Body of pancreas (tissue), 4 donors: ENCODE data around the gene MTHFS. TPM values are rescaled to one million over a fixed set of nuclear protein-coding genes. Genes with fewer than 3 reads are reported as not detected.

ENCODE experiments used
- ATAC-seq: fragments of 150-250 bp; one replicate; pipeline ENCODE4 v1.9.1; 2016
- DNase-seq, 4 donors: peaks; one replicate each; pipeline ENCODE4 v3.0.0-alpha.2; 2019
- H3K27ac ChIP-seq, 4 donors: fragments of 200-600 bp; sonication (generic); 1 replicate in 3 of 4; 2 replicates in 1 of 4; pipeline versions ENCODE4 v1.5.1 to v1.6.1; 2016 to 2019; ENCODE audit warnings: mild to moderate bottlenecking in 1 of 4, mixed read lengths in 1 of 4, moderate library complexity in 1 of 4
- H3K27me3 ChIP-seq, 2 donors: fragments of 200-600 bp; sonication (generic); one replicate each; pipeline ENCODE4 v1.6.0; 2016; ENCODE audit warnings: mild to moderate bottlenecking in 1 of 2
- H3K36me3 ChIP-seq, 2 donors: fragments of 200-600 bp; sonication (generic); replicated peaks in 1 of 2; 2 replicates each; pipeline ENCODE4 v1.5.1; 2016; ENCODE audit warnings: low read depth in 2 of 2; ENCODE audit not compliant: insufficient read depth in 1 of 2
- H3K4me1 ChIP-seq: fragments of 200-600 bp; sonication (generic); one replicate; pipeline ENCODE4 v1.6.0; 2016
- H3K4me3 ChIP-seq, 2 donors: fragments of 200-600 bp; sonication (generic); 1 replicate in 1 of 2; 2 replicates in 1 of 2; pipeline ENCODE4 v1.5.1; 2016 to 2019
- H3K9me3 ChIP-seq, 3 donors: fragments of 200-600 bp; sonication (generic); 1 replicate in 2 of 3; 2 replicates in 1 of 3; pipeline ENCODE4 v1.5.1; 2016
- CTCF ChIP-seq, 7 experiments: fragments of 450-650 bp in 4 of 7; fragments of 200-600 bp in 3 of 7; sonication (generic) in 3 of 7; IDR thresholded peaks; one replicate each; pipeline ENCODE4 v1.5.1; 2016 to 2019; ENCODE audit warnings: antibody characterized with exemption in 7 of 7
- POLR2A ChIP-seq, 3 donors: fragments of 450-650 bp; IDR thresholded peaks; one replicate each; pipeline ENCODE4 v1.6.1; 2016; ENCODE audit warnings: antibody characterized with exemption in 3 of 3, mild to moderate bottlenecking in 2 of 3
- WGBS, 2 donors: methylation state at CpG; one replicate each; pipeline ENCODE4 v1.1.5; 2017; 5-methylcytosine and 5-hydroxymethylcytosine counted together
- intact Hi-C: fragments of 100-400 bp; cut with DNase I; formaldehyde crosslinking; loops from one replicate; pipeline ENCODE4 v1.15.1; 2023
- total RNA-seq, 2 donors: library from RNA; depleted of rRNA; stranded (reverse); fragments of >200 nt; gene quantifications; one replicate each; pipeline ENCODE4 v1.1.0, GENCODE V29; 2016

The MTHFS gene
- total RNA-seq, 2 donors from 2014 or later: 26.5 to 29.3 TPM

GRCh38 chr15:79923079-79923514, 26.3 kb upstream of the MTHFS start:
- no peak for TF ChIP-seq POLR2A (IDR thresholded peaks at IDR 0.05)
- H3K9me3 ChIP-seq: peaks cover 0 to 19% (median 0%) of the 10 kb centered on the region in 3 donors
- peak; percentile 62 to 68 (median 66) for DNase-seq
- peaks cover 17% of the 10 kb centered on the region for H3K4me1 ChIP-seq
- no peaks in the 10 kb centered on the region for H3K36me3 ChIP-seq
- peak; percentile 59 for ATAC-seq
- peak overlapping the region; percentile 75 to 94 (median 87) for H3K27ac ChIP-seq
- WGBS, 2 donors: 0 to 1% methylated on average over 25 to 49 of the region's 51 CpGs
- H3K4me3 ChIP-seq: peak overlapping the region; percentile 73 to 89
- intact Hi-C loops: no loop called here
- H3K27me3 ChIP-seq: no peaks in the 10 kb centered on the region

- H3K4me1 ChIP-seq: peaks cover 17% of the 10 kb centered on the region
- H3K4me3 ChIP-seq: peak overlapping the region; percentile 73 to 89
- no peak for DNase-seq
- intact Hi-C loops: no loop called here
- ATAC-seq: no peak
- 8 to 14% methylated on average over 10 to 17 of the region's 17 CpGs for WGBS, 2 donors
- H3K27me3 ChIP-seq: no peaks in the 10 kb centered on the region
- TF ChIP-seq POLR2A (IDR thresholded peaks at IDR 0.05) (no peak), CTCF (IDR thresholded peaks at IDR 0.05) (no peak)
- peak overlapping the region in 3 of 4 donors; percentile 85 to 94 (median 89) for H3K27ac ChIP-seq
- no peaks in the 10 kb centered on the region for H3K36me3 ChIP-seq
- peaks cover 0 to 19% (median 0%) of the 10 kb centered on the region in 3 donors for H3K9me3 ChIP-seq
Observed at GRCh38 chr15:79922512-79923078, 25.8 kb upstream of the MTHFS start.

- no peak for ATAC-seq
- peaks cover 17% of the 10 kb centered on the region for H3K4me1 ChIP-seq
- TF ChIP-seq CTCF (IDR thresholded peaks at IDR 0.05): no peak
- TF ChIP-seq POLR2A (IDR thresholded peaks at IDR 0.05): no peak
- peaks cover 0 to 31% (median 0%) of the 10 kb centered on the region in 3 donors for H3K9me3 ChIP-seq
- 91 to 94% methylated on average over 12 of the region's 12 CpGs for whole genome bisulfite sequencing, 2 donors
- no peak overlapping the region for H3K4me3 ChIP-seq
- no peaks in the 10 kb centered on the region for H3K36me3 ChIP-seq
- DNase-seq: no peak
- H3K27ac ChIP-seq: no peak overlapping the region
- no peaks in the 10 kb centered on the region for H3K27me3 ChIP-seq
- intact Hi-C loops: no loop called here
Observed at GRCh38 chr15:79919749-79920511, 23.1 kb upstream of the MTHFS start.

- H3K36me3 ChIP-seq: no peaks in the 10 kb centered on the region
- no peak for TF ChIP-seq POLR2A (IDR thresholded peaks at IDR 0.05)
- TF ChIP-seq CTCF (IDR thresholded peaks at IDR 0.05): no peak
- intact Hi-C loops: no loop called here
- ATAC-seq (no peak), DNase-seq (no peak)
- H3K4me3 ChIP-seq: no peak overlapping the region
- peaks cover 0 to 31% (median 0%) of the 10 kb centered on the region in 3 donors for H3K9me3 ChIP-seq
- 94 to 95% methylated on average over 12 to 26 of the region's 27 CpGs for WGBS, 2 donors
- no peaks in the 10 kb centered on the region for H3K27me3 ChIP-seq
- no peak overlapping the region for H3K27ac ChIP-seq
- H3K4me1 ChIP-seq: peaks cover 13% of the 10 kb centered on the region
Observed at GRCh38 chr15:79919090-79919748, 22.4 kb upstream of the MTHFS start.

- Histone ChIP-seq H3K36me3 (no peaks in the 10 kb centered on the region), H3K4me1 (peaks cover 11% of the 10 kb centered on the region), H3K27me3 (no peaks in the 10 kb centered on the region), H3K4me3 (no peak overlapping the region), H3K9me3 (peaks cover 0 to 31% (median 0%) of the 10 kb centered on the region in 3 donors), H3K27ac (no peak overlapping the region)
- intact Hi-C loops: no loop called here
- ATAC-seq (no peak), DNase-seq (no peak)
- 91 to 92% methylated on average over 11 of the region's 11 CpGs for WGBS, 2 donors
- TF ChIP-seq POLR2A (IDR thresholded peaks at IDR 0.05) (no peak), CTCF (IDR thresholded peaks at IDR 0.05) (no peak)
Observed at GRCh38 chr15:79918278-79918677, 21.5 kb upstream of the MTHFS start.
